Measurements from ENCODE around the gene TNPO3.
"Not testable (repeated sequence)": the region's sequence is repeated elsewhere in the genome, so short reads cannot be mapped to it uniquely, and the experiment has no call there.

TNPO3 gene

GRCh38 chr7:128954830-128955802, 99.8 kb downstream of the TNPO3 start:
- DNase-seq, result no peak

- DNase-seq, result no peak
Observed at GRCh38 chr7:128954150-128954549, 100.8 kb downstream of the TNPO3 start.

GRCh38 chr7:128951296-128951695, 103.6 kb downstream of the TNPO3 start:
- DNase-seq, result peak; percentile 25 to 59

- DNase-seq, result peak; percentile 74 to 92
Observed at GRCh38 chr7:128948976-128949760, 105.7 kb downstream of the TNPO3 start.

GRCh38 chr7:128948312-128948973, 106.5 kb downstream of the TNPO3 start:
- DNase-seq, result no peak

- DNase-seq, result no peak
Observed at GRCh38 chr7:128947854-128948253, 107.1 kb downstream of the TNPO3 start.

GRCh38 chr7:128946936-128947830, 107.7 kb downstream of the TNPO3 start:
- DNase-seq, result no peak

GRCh38 chr7:128945668-128946366, 109.1 kb downstream of the TNPO3 start:
- DNase-seq, result no peak

- no peak for DNase-seq
Observed at GRCh38 chr7:128944487-128945236, 110.2 kb downstream of the TNPO3 start.

- not testable (repeated sequence) for DNase-seq
Observed at GRCh38 chr7:128943251-128943650, 111.7 kb downstream of the TNPO3 start.

- no peak for DNase-seq
Observed at GRCh38 chr7:128941946-128942526, 112.9 kb downstream of the TNPO3 start.

- DNase-seq, result no peak
Observed at GRCh38 chr7:128941323-128941890, 113.5 kb downstream of the TNPO3 start.

GRCh38 chr7:128940494-128941322, 114.2 kb downstream of the TNPO3 start:
- DNase-seq, result peak; percentile 89 to 92

- DNase-seq, result peak; percentile 41 to 63
Observed at GRCh38 chr7:128939861-128940410, 115.0 kb downstream of the TNPO3 start.

- DNase-seq, result peak; percentile 68 to 87
Observed at GRCh38 chr7:128939075-128939860, 115.6 kb downstream of the TNPO3 start.

GRCh38 chr7:128938544-128939074, 116.3 kb downstream of the TNPO3 start:
- peak; percentile 53 to 86 for DNase-seq

Data from inflammatory macrophage treated with lipopolysaccharide for 1 hour (primary cell).